H1 (cell line): ENCODE data around the gene CHPF. TPM values are rescaled to one million over a fixed set of nuclear protein-coding genes. Genes with fewer than 3 reads are reported as not detected.
A peak's percentile ranks its signal among the peaks of the same experiment; 100 is the strongest.

Source experiments
- CTCF ChIA-PET: fragments of 300-600 bp; sonication (Branson Sonifier 250); formaldehyde crosslinking; loops from one replicate; lab custom pipeline; 2021; ENCODE audit not compliant: partially characterized antibody; lab: Charles Lee
- POLR2A ChIA-PET: fragments of 300-600 bp; sonication (Branson Sonifier 250); formaldehyde crosslinking; loops from one replicate; lab custom pipeline; 2021; ENCODE audit warnings: inconsistent platforms; ENCODE audit not compliant: partially characterized antibody; lab: Charles Lee
- DNase-seq, 2 experiments: peaks; one replicate each; pipeline versions ENCODE4 v3.0.0 to v3.0.0-alpha.2; 2010 to 2022; ENCODE audit warnings: low spot score in 2 of 2, low read depth in 1 of 2, mixed read lengths in 1 of 2
- FAIRE-seq: peaks from 2 replicates; lab custom pipeline; 2011; peaks lifted over from hg19 to GRCh38; lab: Jason Lieb, UNC
- H2AFZ ChIP-seq: 2 replicates; pipeline ENCODE4 v1.8.1; 2012; ENCODE audit warnings: low read length, inconsistent platforms
- H2AK5ac ChIP-seq: 2 replicates; pipeline ENCODE4 v1.6.1; 2013; ENCODE audit warnings: low read depth, low read length
- H2BK120ac ChIP-seq: replicated peaks from 2 replicates; pipeline ENCODE3; 2013; ENCODE audit warnings: low read depth, low read length, inconsistent platforms
- H2BK12ac ChIP-seq: 2 replicates; pipeline ENCODE4 v1.6.1; 2013; ENCODE audit warnings: low read depth, low read length
- H2BK15ac ChIP-seq: 2 replicates; pipeline ENCODE4 v1.6.1; 2013; ENCODE audit warnings: low read length
- H2BK20ac ChIP-seq: 2 replicates; pipeline ENCODE4 v1.6.1; 2013; ENCODE audit warnings: low read length
- H2BK5ac ChIP-seq: 2 replicates; pipeline ENCODE4 v1.6.1; 2013; ENCODE audit warnings: low read depth, low read length
- H3K14ac ChIP-seq: 2 replicates; pipeline ENCODE4 v1.6.1; 2013; ENCODE audit warnings: inconsistent platforms; ENCODE audit not compliant: insufficient read length
- H3K18ac ChIP-seq: 2 replicates; pipeline ENCODE4 v1.6.1; 2013; ENCODE audit warnings: low read length; ENCODE audit errors: extremely low read depth
- H3K23ac ChIP-seq: 2 replicates; pipeline ENCODE4 v1.6.1; 2013; ENCODE audit warnings: inconsistent platforms; ENCODE audit not compliant: insufficient read length
- H3K23me2 ChIP-seq: 2 replicates; pipeline ENCODE4 v1.6.1; 2013; ENCODE audit warnings: low read depth, low read length
- H3K27ac ChIP-seq: 2 replicates; pipeline ENCODE4 v1.6.1; 2011; ENCODE audit warnings: low read depth, low read length, inconsistent platforms
- H3K27me3 ChIP-seq, 4 experiments: replicated peaks in 1 of 4; 1 replicate in 1 of 4; 2 replicates in 3 of 4; pipeline versions ENCODE4 v1.6.1 to v1.8.1; 2011 to 2013; ENCODE audit warnings: low read length in 3 of 4, mild to moderate bottlenecking in 3 of 4, inconsistent platforms in 2 of 4, mixed read lengths in 2 of 4, moderate library complexity in 1 of 4; ENCODE audit not compliant: control insufficient read depth in 3 of 4, insufficient read depth in 3 of 4; ENCODE audit errors: extremely low read depth in 1 of 4
- H3K36me3 ChIP-seq, 4 experiments: 2 replicates each; pipeline versions ENCODE4 v1.6.1 to v1.8.1; 2011 to 2013; ENCODE audit warnings: mild to moderate bottlenecking in 4 of 4, low read length in 3 of 4, moderate library complexity in 2 of 4, control low read depth in 1 of 4, inconsistent platforms in 1 of 4; ENCODE audit not compliant: insufficient read depth in 4 of 4, control insufficient read depth in 2 of 4
- H3K4ac ChIP-seq: replicated peaks from 2 replicates; pipeline ENCODE3; 2013; ENCODE audit warnings: low read length, low read depth, mixed read lengths, inconsistent platforms; ENCODE audit not compliant: insufficient read length
- H3K4me1 ChIP-seq, 4 experiments: replicated peaks in 1 of 4; 1 replicate in 1 of 4; 2 replicates in 3 of 4; pipeline versions ENCODE4 v1.6.1 to v1.8.1; 2011 to 2013; ENCODE audit warnings: low read length in 3 of 4, inconsistent platforms in 2 of 4, mixed read lengths in 1 of 4; ENCODE audit not compliant: insufficient read depth in 4 of 4, control insufficient read depth in 3 of 4
- H3K4me2 ChIP-seq, 2 experiments: 2 replicates each; pipeline versions ENCODE4 v1.6.1 to v1.8.1; 2011 to 2013; ENCODE audit warnings: low read depth in 2 of 2, low read length in 2 of 2, control low read depth in 1 of 2, inconsistent platforms in 1 of 2, mild to moderate bottlenecking in 1 of 2; ENCODE audit not compliant: insufficient read depth in 1 of 2
- H3K4me3 ChIP-seq, 4 experiments: fragments of 200-600, 300-600 bp in 1 of 4; sonication (generic), shearing (Covaris generic), sonication (Bioruptor Twin) in 1 of 4; 2 replicates each; pipeline versions ENCODE4 v1.5.1 to v1.8.1; 2011 to 2016; ENCODE audit warnings: low read length in 4 of 4, low read depth in 3 of 4, control low read depth in 2 of 4, inconsistent platforms in 2 of 4, mild to moderate bottlenecking in 2 of 4, mixed read lengths in 1 of 4, moderate library complexity in 1 of 4; ENCODE audit not compliant: insufficient read depth in 2 of 4; ENCODE audit errors: extremely low read depth in 1 of 4
- H3K56ac ChIP-seq: replicated peaks from 2 replicates; pipeline ENCODE3; 2013; ENCODE audit warnings: low read depth, mild to moderate bottlenecking, mixed read lengths, low read length, inconsistent platforms; ENCODE audit not compliant: insufficient read length
- H3K79me1 ChIP-seq: 2 replicates; pipeline ENCODE4 v1.6.1; 2013; ENCODE audit warnings: low read depth, low read length, control low read depth
- H3K79me2 ChIP-seq, 2 experiments: 2 replicates each; pipeline versions ENCODE4 v1.6.1 to v1.8.1; 2012 to 2013; ENCODE audit warnings: low read length in 2 of 2, mild to moderate bottlenecking in 2 of 2, inconsistent platforms in 1 of 2; ENCODE audit not compliant: insufficient read depth in 2 of 2, control insufficient read depth in 1 of 2
- H3K9ac ChIP-seq, 4 experiments: replicated peaks in 1 of 4; 1 replicate in 1 of 4; 2 replicates in 3 of 4; pipeline versions ENCODE4 v1.6.1 to v1.8.1; 2011 to 2013; ENCODE audit warnings: low read depth in 3 of 4, low read length in 3 of 4, control low read depth in 2 of 4, mild to moderate bottlenecking in 2 of 4, moderate library complexity in 2 of 4, inconsistent platforms in 1 of 4; ENCODE audit errors: extremely low read depth in 1 of 4
- H3K9me3 ChIP-seq, 2 experiments: 2 replicates each; pipeline versions ENCODE4 v1.6.1 to v1.8.1; 2012 to 2013; ENCODE audit warnings: mild to moderate bottlenecking in 2 of 2, moderate library complexity in 2 of 2, control low read depth in 1 of 2, inconsistent platforms in 1 of 2, low read depth in 1 of 2, low read length in 1 of 2, mixed read lengths in 1 of 2; ENCODE audit not compliant: insufficient read depth in 2 of 2
- H4K20me1 ChIP-seq, 2 experiments: replicated peaks in 1 of 2; 2 replicates each; pipeline versions ENCODE3 to v1.8.1; 2011 to 2013; ENCODE audit warnings: inconsistent platforms in 2 of 2, low read length in 2 of 2, mild to moderate bottlenecking in 1 of 2; ENCODE audit not compliant: insufficient read depth in 2 of 2, control insufficient read depth in 1 of 2
- H4K5ac ChIP-seq: 2 replicates; pipeline ENCODE4 v1.6.1; 2013; ENCODE audit warnings: low read length, low read depth, mixed read lengths, inconsistent platforms; ENCODE audit not compliant: insufficient read length
- H4K8ac ChIP-seq: 2 replicates; pipeline ENCODE4 v1.8.0; 2013; ENCODE audit warnings: mild to moderate bottlenecking, moderate library complexity, low read length, inconsistent platforms; ENCODE audit not compliant: insufficient read depth; ENCODE audit errors: extremely low read depth
- H4K91ac ChIP-seq: replicated peaks from 2 replicates; pipeline ENCODE3; 2013; ENCODE audit warnings: low read length, mixed read lengths, inconsistent platforms; ENCODE audit not compliant: insufficient read length
- ASH2L ChIP-seq: fragments of 200-600, 300-600 bp; sonication (generic); IDR thresholded peaks from one replicate; pipeline ENCODE4 v1.7.1; 2017; ENCODE audit warnings: low read length
- BRCA1 ChIP-seq: IDR thresholded peaks from 2 replicates; pipeline ENCODE4 v1.6.1; 2012; ENCODE audit warnings: low read depth, low read length, improper control_type of control experiment
- CBX8 ChIP-seq: fragments of 300-800, 300-1000 bp; sonication (generic); IDR thresholded peaks from 2 replicates; pipeline ENCODE4 v1.7.1; 2016; ENCODE audit warnings: low read depth, low read length, borderline replicate concordance
- KDM4A ChIP-seq: IDR thresholded peaks from one replicate; pipeline ENCODE4 v1.7.1; 2012; ENCODE audit warnings: low read depth, mild to moderate bottlenecking, moderate library complexity, low read length, inconsistent platforms; ENCODE audit not compliant: severe bottlenecking
- PHF8 ChIP-seq: fragments of 200-600 bp; sonication (generic); conservative IDR thresholded peaks from 2 replicates; pipeline ENCODE4 v1.7.1; 2012; ENCODE audit warnings: low read depth, mild to moderate bottlenecking, inconsistent platforms, low read length, moderate library complexity
- POLR2AphosphoS5 ChIP-seq: IDR thresholded peaks from 2 replicates; pipeline ENCODE4 v1.6.1; 2011; ENCODE audit warnings: low read depth, low read length
- SIN3A ChIP-seq, 2 experiments: IDR thresholded peaks in 1 of 2; conservative IDR thresholded peaks in 1 of 2; 2 replicates each; pipeline ENCODE4 v1.6.1; 2011 to 2012; ENCODE audit warnings: low read length in 2 of 2, improper control_type of control experiment in 1 of 2, low read depth in 1 of 2, mild to moderate bottlenecking in 1 of 2
- SP4 ChIP-seq: IDR thresholded peaks from 2 replicates; pipeline ENCODE4 v1.6.1; 2012; ENCODE audit warnings: low read length, inconsistent platforms
- TBP ChIP-seq: IDR thresholded peaks from 2 replicates; pipeline ENCODE4 v1.6.1; 2011; ENCODE audit warnings: low read depth, low read length, improper control_type of control experiment
- TCF12 ChIP-seq: IDR thresholded peaks from 2 replicates; pipeline ENCODE4 v1.6.1; 2011; ENCODE audit warnings: low read depth, mild to moderate bottlenecking, low read length
- USF2 ChIP-seq: IDR thresholded peaks from 2 replicates; pipeline ENCODE4 v1.6.1; 2011; ENCODE audit warnings: low read length, improper control_type of control experiment
- ZNF274 ChIP-seq: IDR thresholded peaks from 2 replicates; pipeline ENCODE4 v1.7.0; 2012; ENCODE audit warnings: low read length, borderline replicate concordance; ENCODE audit errors: extremely low read depth
- WGBS, 2 experiments: shearing (Covaris generic) in 1 of 2; methylation state at CpG; one replicate each; pipeline versions ENCODE4 v1.1.6 to v1.1.7; 2013 to 2015; ENCODE audit warnings: low lambda C conversion rate in 2 of 2, mixed read lengths in 2 of 2, inconsistent platforms in 1 of 2, low coverage in 1 of 2, missing lambda C conversion rate in 1 of 2; ENCODE audit not compliant: insufficient replicate concordance in 2 of 2, insufficient coverage in 1 of 2, insufficient read length in 1 of 2; ENCODE audit errors: extremely low coverage in 1 of 2, missing lambda C conversion rate in 1 of 2; 5-methylcytosine and 5-hydroxymethylcytosine counted together
- polyA plus RNA-seq, 7 experiments: library from polyadenylated mRNA; depleted of rRNA in 3 of 7; stranded (reverse) in 5 of 7; unstranded in 2 of 7; fragments of >200 nt in 5 of 7; fragments of 200-250 nt in 2 of 7; gene quantifications; 1 replicate in 5 of 7; 2 replicates in 1 of 7; 4 replicates in 1 of 7; pipeline versions ENCODE4 v1.2.1 to v1.2.3, GENCODE V29; 2011 to 2013; ENCODE audit warnings: missing spikeins in 2 of 7, mixed read lengths in 2 of 7
- total RNA-seq: library from RNA; stranded (reverse); fragmentation: NEBNext Ultra II Directional; extraction: Animal tissue kit (Norgen Biotek cat#: 25700); gene quantifications from 2 replicates; pipeline ENCODE4 v1.2.1, GENCODE V29; 2021

CHPF gene
- total and polyA plus RNA-seq, 2 of the 8 experiments (the other 6 are each of a cell fraction or from before 2014, with no cell fraction given) = 62.9 to 67.3 TPM

GRCh38 chr2:219496247-219496824 is 47.3 kb downstream of the CHPF start:
- Histone ChIP-seq H3K18ac (no peak overlapping the region), H4K8ac (no peak overlapping the region), H2BK12ac (peak overlapping the region; percentile 99; the same call in 1 of the 2 replicates), H3K9me3 (no peaks in the 10 kb centered on the region), H3K79me1 (no peaks in the 10 kb centered on the region), H2AFZ (peak overlapping the region; percentile 1; the same call in 1 of the 2 replicates), H2BK15ac (no peak overlapping the region), H2BK20ac (peak overlapping the region; percentile 6; the same call in 1 of the 2 replicates), H4K5ac (no peak overlapping the region), H3K79me2 (no peaks in the 10 kb centered on the region), H3K14ac (no peak overlapping the region), H3K9ac (no peak overlapping the region), H3K27me3 (peaks cover 20 to 44% (median 33%) of the 10 kb centered on the region in 4 experiments), H4K91ac (no peak overlapping the region), H2AK5ac (no peak overlapping the region), H4K20me1 (no peaks in the 10 kb centered on the region), H3K4me3 (peak overlapping the region; percentile 32 to 72 (median 64); a peak in 5 of 8 replicates), H3K4ac (no peak overlapping the region), H3K36me3 (no peaks in the 10 kb centered on the region), H2BK5ac (no peak overlapping the region), H2BK120ac (no peak overlapping the region), H3K56ac (no peak overlapping the region), H3K23me2 (peaks cover 24% of the 10 kb centered on the region), H3K23ac (no peak overlapping the region), H3K4me1 (peaks cover 9 to 41% (median 23%) of the 10 kb centered on the region in 4 experiments), H3K27ac (no peak overlapping the region), H3K4me2 (peak overlapping the region; percentile 97 to 99)
- 29% methylated on average over 19 of the region's 20 CpGs; no CpG with 5 or more reads in 1 of the 2 experiments for WGBS, 2 experiments
- FAIRE-seq (no peak), DNase-seq (no peak)
- ChIA-PET POLR2A (interaction anchor here (0.8 to 19.9 kb wide), 13 partner anchors 12 to 60 kb away, joined by 3 to 216 read pairs (median 5); partner anchors contain the start of genes ASIC4, CHPF and TMEM198), CTCF (interaction anchor here (0.8 to 113.1 kb wide), 18 partner anchors 7 to 501 kb away, joined by 3 to 7248 read pairs (median 4); partner anchors contain the start of genes ASIC4, CHPF, DES and DNPEP)
- no peak for TF ChIP-seq SIN3A (conservative IDR thresholded peaks at IDR 0.05 in 1 of 2, IDR thresholded peaks at IDR 0.05 in 1 of 2; ENCODE audit: low read depth in 1 of 2, low read length in 2 of 2)
- TF ChIP-seq ASH2L = no peak
- no peak for TF ChIP-seq KDM4A
- no peak for TF ChIP-seq CBX8
- no peak for TF ChIP-seq BRCA1
- no peak for TF ChIP-seq PHF8
- no peak for TF ChIP-seq ZNF274
- TF ChIP-seq TCF12 = no peak
- no peak for TF ChIP-seq USF2
- TF ChIP-seq POLR2AphosphoS5 = no peak
- no peak for TF ChIP-seq TBP
- no peak for TF ChIP-seq SP4
